Mesenchymal stem cell (in vitro differentiated cells and primary cell): ENCODE results near the gene MGMT.

Source experiments
- DNase-seq: peaks from one replicate; pipeline ENCODE4 v3.0.0-alpha.2; 2013
- H2AFZ ChIP-seq: one replicate; pipeline ENCODE4 v1.6.1; 2013; ENCODE audit warnings: low read depth, mild to moderate bottlenecking, control low read depth, inconsistent platforms, low read length, moderate library complexity
- H2AK5ac ChIP-seq: 2 replicates; pipeline ENCODE4 v1.6.1; 2013; ENCODE audit warnings: low read length, moderate library complexity, mild to moderate bottlenecking, inconsistent platforms; ENCODE audit not compliant: severe bottlenecking
- H2BK120ac ChIP-seq: one replicate; pipeline ENCODE4 v1.6.1; 2013; ENCODE audit warnings: low read depth, mild to moderate bottlenecking, inconsistent platforms, low read length, moderate library complexity
- H2BK12ac ChIP-seq, 2 experiments: one replicate each; pipeline ENCODE4 v1.6.1; 2013; ENCODE audit warnings: inconsistent platforms in 2 of 2, low read length in 2 of 2, mild to moderate bottlenecking in 2 of 2, moderate library complexity in 2 of 2, control low read depth in 1 of 2
- H2BK15ac ChIP-seq: one replicate; pipeline ENCODE4 v1.6.1; 2013; ENCODE audit warnings: mild to moderate bottlenecking, low read depth, inconsistent platforms; ENCODE audit not compliant: poor library complexity, severe bottlenecking
- H2BK5ac ChIP-seq: 2 replicates; pipeline ENCODE4 v1.6.1; 2013; ENCODE audit warnings: low read depth, mild to moderate bottlenecking, low read length, control low read depth, inconsistent platforms; ENCODE audit not compliant: poor library complexity, severe bottlenecking
- H3K14ac ChIP-seq, 2 experiments: one replicate each; pipeline ENCODE4 v1.6.1; 2013; ENCODE audit warnings: inconsistent platforms in 2 of 2, low read length in 2 of 2, control low read depth in 1 of 2, mild to moderate bottlenecking in 1 of 2, moderate library complexity in 1 of 2
- H3K18ac ChIP-seq, 2 experiments: one replicate each; pipeline ENCODE4 v1.6.1; 2013; ENCODE audit warnings: inconsistent platforms in 2 of 2, low read length in 2 of 2, control low read depth in 1 of 2, low read depth in 1 of 2, mild to moderate bottlenecking in 1 of 2
- H3K23ac ChIP-seq, 2 experiments: one replicate each; pipeline ENCODE4 v1.6.1; 2013; ENCODE audit warnings: inconsistent platforms in 2 of 2, low read length in 2 of 2, mild to moderate bottlenecking in 2 of 2, moderate library complexity in 2 of 2, control low read depth in 1 of 2
- H3K27ac ChIP-seq: 2 replicates; pipeline ENCODE4 v1.5.1; 2013; ENCODE audit warnings: mild to moderate bottlenecking, moderate library complexity, low read length, control low read depth, inconsistent platforms; ENCODE audit not compliant: poor library complexity, severe bottlenecking
- H3K27me3 ChIP-seq, 2 experiments: 2 replicates each; pipeline versions ENCODE4 v1.6.1 to v1.7.0; 2013; ENCODE audit warnings: low read length in 2 of 2, mild to moderate bottlenecking in 2 of 2, moderate library complexity in 2 of 2, control low read depth in 1 of 2, inconsistent platforms in 1 of 2; ENCODE audit not compliant: control insufficient read depth in 1 of 2, insufficient read depth in 1 of 2
- H3K36me3 ChIP-seq, 2 experiments: 2 replicates each; pipeline versions ENCODE4 v1.6.1 to v1.7.0; 2013; ENCODE audit warnings: low read length in 2 of 2, control low read depth in 1 of 2, inconsistent platforms in 1 of 2, low read depth in 1 of 2, mild to moderate bottlenecking in 1 of 2; ENCODE audit not compliant: insufficient read depth in 2 of 2, control insufficient read depth in 1 of 2
- H3K4ac ChIP-seq, 2 experiments: one replicate each; pipeline ENCODE4 v1.6.1; 2013; ENCODE audit warnings: inconsistent platforms in 2 of 2, low read length in 2 of 2, mild to moderate bottlenecking in 2 of 2, moderate library complexity in 2 of 2, control low read depth in 1 of 2, low read depth in 1 of 2
- H3K4me1 ChIP-seq: 2 replicates; pipeline ENCODE4 v1.6.1; 2013; ENCODE audit warnings: low read depth, low read length, control low read depth; ENCODE audit not compliant: control insufficient read depth, insufficient read depth
- H3K4me2 ChIP-seq: 2 replicates; pipeline ENCODE4 v1.6.1; 2013; ENCODE audit warnings: low read length, mild to moderate bottlenecking, inconsistent platforms; ENCODE audit not compliant: poor library complexity, severe bottlenecking
- H3K4me3 ChIP-seq, 2 experiments: 2 replicates each; pipeline versions ENCODE4 v1.5.1 to v1.7.0; 2013; ENCODE audit warnings: low read length in 2 of 2, mild to moderate bottlenecking in 2 of 2, control low read depth in 1 of 2, low read depth in 1 of 2; ENCODE audit not compliant: insufficient read depth in 1 of 2
- H3K79me1 ChIP-seq: replicated peaks from 2 replicates; pipeline ENCODE4 v1.6.1; 2013; ENCODE audit warnings: mild to moderate bottlenecking, control low read depth, low read length, inconsistent platforms; ENCODE audit not compliant: poor library complexity, severe bottlenecking
- H3K9ac ChIP-seq: 2 replicates; pipeline ENCODE4 v1.7.0; 2013; ENCODE audit warnings: mild to moderate bottlenecking, low read length, moderate library complexity
- H3K9me3 ChIP-seq: 2 replicates; pipeline ENCODE4 v1.7.0; 2013; ENCODE audit warnings: mild to moderate bottlenecking, low read length; ENCODE audit not compliant: control insufficient read depth
- H4K8ac ChIP-seq: one replicate; pipeline ENCODE4 v1.6.1; 2013; ENCODE audit warnings: inconsistent platforms, mild to moderate bottlenecking, low read length, moderate library complexity
- H4K91ac ChIP-seq: one replicate; pipeline ENCODE4 v1.6.1; 2013; ENCODE audit warnings: mild to moderate bottlenecking, low read length, inconsistent platforms
- WGBS: methylation state at CpG from one replicate; pipeline ENCODE4 v1.1.7; 2013; ENCODE audit warnings: mixed read lengths; 5-methylcytosine and 5-hydroxymethylcytosine counted together

Gene MGMT

DNA sequence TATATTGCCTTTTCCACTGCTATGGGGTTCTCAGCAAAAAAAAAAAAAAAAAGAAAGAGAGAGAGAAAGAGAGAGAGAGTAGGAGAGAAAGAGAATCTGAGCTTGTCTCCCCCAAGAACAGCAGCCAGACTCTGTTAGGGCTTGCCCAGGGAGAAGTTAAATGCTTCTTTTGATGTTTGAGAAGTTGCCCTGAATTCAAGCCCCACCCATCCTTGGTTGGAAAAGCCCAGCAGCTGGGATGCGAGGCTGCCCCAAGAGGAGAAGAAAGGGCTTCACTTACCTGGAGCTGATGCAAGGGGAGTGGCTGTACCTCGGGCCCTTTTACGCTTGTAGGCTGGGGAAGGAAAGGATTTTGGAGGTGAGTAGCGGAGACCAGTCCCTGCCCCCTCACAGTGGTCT is 20.9 kb upstream of the MGMT start:
- Histone ChIP-seq H3K4me3 (no peak overlapping the region), H2BK12ac (no peak overlapping the region), H4K91ac (no peak overlapping the region), H3K14ac (no peak overlapping the region), H3K18ac (no peak overlapping the region), H3K4me2 (no peak overlapping the region), H3K23ac (no peak overlapping the region), H2BK5ac (no peak overlapping the region), H2AK5ac (no peak overlapping the region), H3K9me3 (no peaks in the 10 kb centered on the region), H2BK120ac (no peak overlapping the region), H3K79me1 (no peaks in the 10 kb centered on the region), H3K27ac (no peak overlapping the region), H3K27me3 (no peaks in the 10 kb centered on the region), H2AFZ (no peak overlapping the region), H3K4ac (no peak overlapping the region), H3K9ac (no peak overlapping the region), H4K8ac (no peak overlapping the region), H3K36me3 (no peaks in the 10 kb centered on the region), H2BK15ac (no peak overlapping the region), H3K4me1 (peaks cover 2% of the 10 kb centered on the region)
- WGBS, result 86% methylated on average over 3 of the region's 4 CpGs
- no peak for DNase-seq

DNA sequence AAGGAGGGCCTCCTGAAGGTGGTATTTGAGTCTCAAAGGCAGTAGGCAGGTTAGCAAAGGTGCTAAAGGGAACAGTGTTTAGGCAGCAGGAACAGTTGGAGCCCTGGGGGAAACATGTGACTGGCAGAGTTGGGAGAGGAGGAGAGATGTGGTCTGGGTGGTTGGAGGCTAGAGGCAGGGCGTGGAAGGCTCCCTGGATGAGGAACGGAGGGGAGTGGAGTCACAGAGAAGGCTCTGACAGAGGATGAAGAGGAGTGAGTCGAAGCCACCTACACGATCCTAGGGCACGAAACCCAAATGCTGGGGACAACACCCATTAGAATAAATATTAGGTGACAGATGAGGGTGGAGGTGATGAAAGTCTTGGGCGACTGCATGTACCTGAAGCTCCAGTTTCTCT is 19.6 kb upstream of the MGMT start:
- no peak for DNase-seq
- Histone ChIP-seq H4K91ac (no peak overlapping the region), H2BK5ac (no peak overlapping the region), H3K9ac (no peak overlapping the region), H2AK5ac (no peak overlapping the region), H2BK15ac (no peak overlapping the region), H2BK12ac (no peak overlapping the region), H3K23ac (no peak overlapping the region), H3K79me1 (no peaks in the 10 kb centered on the region), H3K4ac (no peak overlapping the region), H3K4me3 (no peak overlapping the region), H3K27ac (no peak overlapping the region), H3K14ac (no peak overlapping the region), H3K27me3 (no peaks in the 10 kb centered on the region), H2BK120ac (no peak overlapping the region), H4K8ac (no peak overlapping the region), H3K18ac (no peak overlapping the region), H3K36me3 (no peaks in the 10 kb centered on the region), H2AFZ (no peak overlapping the region), H3K4me2 (no peak overlapping the region), H3K9me3 (no peaks in the 10 kb centered on the region), H3K4me1 (peaks cover 2% of the 10 kb centered on the region)
- WGBS, result 90% methylated on average over 6 of the region's 6 CpGs

DNA sequence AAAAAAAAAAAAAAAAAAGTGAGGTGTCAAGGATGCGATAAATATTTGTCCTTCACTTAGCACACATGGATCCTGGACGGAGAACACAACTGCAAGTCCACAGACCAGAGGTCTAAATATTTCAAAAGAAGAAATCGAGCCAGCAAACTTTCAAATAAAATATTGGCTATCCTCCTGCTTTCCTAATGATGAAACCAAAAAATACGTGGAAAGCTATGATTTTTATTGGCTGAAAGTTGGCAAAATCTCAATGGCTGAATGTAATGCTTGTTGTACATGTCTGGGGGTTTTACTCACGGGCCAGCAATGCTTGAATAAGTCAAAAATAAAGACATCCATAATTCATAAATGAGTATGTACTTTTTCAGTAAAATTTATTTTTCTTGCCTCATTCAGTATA is 19.0 kb upstream of the MGMT start:
- no peak overlapping the region for H3K18ac ChIP-seq
- no peak overlapping the region for H2BK15ac ChIP-seq
- no peak overlapping the region for H3K4me3 ChIP-seq
- H3K14ac ChIP-seq, result no peak overlapping the region
- H3K4me1 ChIP-seq, result peaks cover 2% of the 10 kb centered on the region
- 93% methylated on average over 4 of the region's 5 CpGs for WGBS
- no peak overlapping the region for H2BK12ac ChIP-seq
- no peak overlapping the region for H3K9ac ChIP-seq
- H2BK120ac ChIP-seq, result no peak overlapping the region
- H4K91ac ChIP-seq, result no peak overlapping the region
- no peaks in the 10 kb centered on the region for H3K36me3 ChIP-seq
- no peak overlapping the region for H2BK5ac ChIP-seq
- H3K79me1 ChIP-seq, result no peaks in the 10 kb centered on the region
- no peak overlapping the region for H2AFZ ChIP-seq
- no peak overlapping the region for H3K4ac ChIP-seq
- H3K27ac ChIP-seq, result no peak overlapping the region
- no peak overlapping the region for H2AK5ac ChIP-seq
- H3K4me2 ChIP-seq, result no peak overlapping the region
- no peak overlapping the region for H4K8ac ChIP-seq
- no peaks in the 10 kb centered on the region for H3K27me3 ChIP-seq
- H3K23ac ChIP-seq, result no peak overlapping the region
- no peaks in the 10 kb centered on the region for H3K9me3 ChIP-seq
- no peak for DNase-seq

DNA sequence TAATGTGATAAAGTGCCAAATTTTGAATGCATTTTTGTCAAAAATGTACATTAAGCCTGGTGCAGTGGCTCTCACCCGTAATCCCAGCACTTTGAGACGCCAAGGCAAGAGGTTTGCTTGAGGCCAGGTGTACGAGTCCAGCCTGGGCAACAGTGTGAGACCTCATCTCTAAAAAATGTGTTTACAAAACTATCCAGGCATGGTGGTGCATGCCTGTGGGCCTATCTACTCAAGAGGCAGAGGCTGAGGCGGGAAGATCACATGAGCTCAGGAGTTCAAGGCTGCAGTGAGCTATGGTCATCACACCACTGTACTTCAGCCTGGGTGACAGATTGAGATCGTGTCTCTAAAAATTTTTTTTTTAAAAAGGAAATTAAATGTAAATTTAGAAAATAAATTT is 18.5 kb upstream of the MGMT start:
- H2BK120ac ChIP-seq, result no peak overlapping the region
- no peak overlapping the region for H3K9ac ChIP-seq
- no peaks in the 10 kb centered on the region for H3K27me3 ChIP-seq
- no peak overlapping the region for H3K14ac ChIP-seq
- 85% methylated on average over 4 of the region's 5 CpGs for WGBS
- H2BK5ac ChIP-seq, result no peak overlapping the region
- no peak overlapping the region for H3K4me3 ChIP-seq
- no peak overlapping the region for H4K8ac ChIP-seq
- peaks cover 2% of the 10 kb centered on the region for H3K4me1 ChIP-seq
- H3K4me2 ChIP-seq, result no peak overlapping the region
- no peak overlapping the region for H3K23ac ChIP-seq
- H3K27ac ChIP-seq, result no peak overlapping the region
- no peak overlapping the region for H2BK15ac ChIP-seq
- no peak overlapping the region for H3K4ac ChIP-seq
- no peaks in the 10 kb centered on the region for H3K79me1 ChIP-seq
- no peaks in the 10 kb centered on the region for H3K9me3 ChIP-seq
- no peak overlapping the region for H2BK12ac ChIP-seq
- H2AK5ac ChIP-seq, result no peak overlapping the region
- H3K36me3 ChIP-seq, result no peaks in the 10 kb centered on the region
- no peak overlapping the region for H4K91ac ChIP-seq
- no peak for DNase-seq
- H2AFZ ChIP-seq, result no peak overlapping the region
- H3K18ac ChIP-seq, result no peak overlapping the region
